Right atrium auricular region (tissue), 2 donors: ENCODE measurements around the gene APPL1. TPM values are rescaled to one million over a fixed set of nuclear protein-coding genes. Genes with fewer than 3 reads are reported as not detected.

Experiments
- DNase-seq: peaks from one replicate; pipeline ENCODE4 v3.0.0-alpha.2; 2019; ENCODE audit warnings: low spot score
- H3K27ac ChIP-seq, 2 donors: fragments of 200-600 bp; sonication (generic); 1 replicate in 1 of 2; 2 replicates in 1 of 2; pipeline ENCODE4 v1.5.1; 2016 to 2019
- H3K27me3 ChIP-seq, 2 donors: fragments of 200-600 bp; sonication (generic); one replicate each; pipeline versions ENCODE4 v1.5.1 to v1.6.0; 2017 to 2019
- H3K36me3 ChIP-seq: fragments of 200-600 bp; sonication (generic); one replicate; pipeline ENCODE4 v1.5.1; 2016
- H3K4me1 ChIP-seq, 2 donors: fragments of 200-600 bp; sonication (generic); one replicate each; pipeline versions ENCODE4 v1.5.1 to v1.6.0; 2017 to 2019
- H3K4me3 ChIP-seq, 2 donors: fragments of 200-600 bp; sonication (generic); 1 replicate in 1 of 2; 2 replicates in 1 of 2; pipeline ENCODE4 v1.5.1; 2017 to 2019; ENCODE audit warnings: mild to moderate bottlenecking in 1 of 2, moderate library complexity in 1 of 2
- H3K9me3 ChIP-seq, 2 donors: fragments of 200-600 bp; sonication (generic); one replicate each; pipeline ENCODE4 v1.5.1; 2019
- CTCF ChIP-seq, 2 donors: fragments of 200-600 bp; sonication (generic); IDR thresholded peaks; one replicate each; pipeline ENCODE4 v1.5.1; 2019; ENCODE audit warnings: antibody characterized with exemption in 2 of 2
- total RNA-seq, 2 donors: library from RNA; depleted of rRNA; stranded (reverse); fragments of >200 nt; gene quantifications; one replicate each; pipeline ENCODE4 v1.1.0, GENCODE V29; 2016

The APPL1 gene
- total RNA-seq, 2 donors from 2014 or later, result 31.6 to 38.1 TPM

- Histone ChIP-seq H3K4me1 (no peaks in the 10 kb centered on the region), H3K9me3 (no peaks in the 10 kb centered on the region), H3K4me3 (no peak overlapping the region), H3K27me3 (no peaks in the 10 kb centered on the region), H3K36me3 (peaks cover 21% of the 10 kb centered on the region), H3K27ac (no peak overlapping the region)
- TF ChIP-seq CTCF (IDR thresholded peaks at IDR 0.05), result no peak
- DNase-seq, result no peak
These were observed 47.3 kb downstream of the APPL1 start for GRCh38 chr3:57274845-57275244.

- no peaks in the 10 kb centered on the region for H3K27me3 ChIP-seq
- no peak for TF ChIP-seq CTCF (IDR thresholded peaks at IDR 0.05)
- no peaks in the 10 kb centered on the region for H3K9me3 ChIP-seq
- no peak overlapping the region for H3K27ac ChIP-seq
- no peak for DNase-seq
- no peak overlapping the region for H3K4me3 ChIP-seq
- H3K36me3 ChIP-seq, result peaks cover 15% of the 10 kb centered on the region
- H3K4me1 ChIP-seq, result no peaks in the 10 kb centered on the region
These were observed 47.9 kb downstream of the APPL1 start for GRCh38 chr3:57275393-57275792.

- Histone ChIP-seq H3K4me1 (no peaks in the 10 kb centered on the region), H3K36me3 (no peaks in the 10 kb centered on the region), H3K27ac (no peak overlapping the region), H3K27me3 (no peaks in the 10 kb centered on the region), H3K9me3 (no peaks in the 10 kb centered on the region), H3K4me3 (no peak overlapping the region)
- DNase-seq, result no peak
- no peak for TF ChIP-seq CTCF (IDR thresholded peaks at IDR 0.05)
These were observed 50.7 kb downstream of the APPL1 start for GRCh38 chr3:57278237-57278636.

- H3K4me3 ChIP-seq, result no peak overlapping the region
- no peaks in the 10 kb centered on the region for H3K36me3 ChIP-seq
- H3K9me3 ChIP-seq, result no peaks in the 10 kb centered on the region
- no peak for TF ChIP-seq CTCF (IDR thresholded peaks at IDR 0.05)
- H3K27ac ChIP-seq, result no peak overlapping the region
- no peak for DNase-seq
- no peaks in the 10 kb centered on the region for H3K4me1 ChIP-seq
- H3K27me3 ChIP-seq, result no peaks in the 10 kb centered on the region
These were observed 52.2 kb downstream of the APPL1 start for GRCh38 chr3:57279685-57280084.

- Histone ChIP-seq H3K9me3 (no peaks in the 10 kb centered on the region), H3K4me1 (no peaks in the 10 kb centered on the region), H3K27ac (no peak overlapping the region), H3K4me3 (no peak overlapping the region), H3K36me3 (no peaks in the 10 kb centered on the region), H3K27me3 (no peaks in the 10 kb centered on the region)
- TF ChIP-seq CTCF (IDR thresholded peaks at IDR 0.05), result no peak
- no peak for DNase-seq
These were observed 54.2 kb downstream of the APPL1 start for GRCh38 chr3:57281715-57282114.

- H3K9me3 ChIP-seq, result no peaks in the 10 kb centered on the region
- no peak for TF ChIP-seq CTCF (IDR thresholded peaks at IDR 0.05)
These were observed 55.8 kb downstream of the APPL1 start for GRCh38 chr3:57283334-57283733.

More at GRCh38 chr3:57283334-57283733, 55.8 kb downstream of the APPL1 start:
- Histone ChIP-seq H3K4me3 (no peak overlapping the region), H3K27ac (no peak overlapping the region), H3K4me1 (no peaks in the 10 kb centered on the region), H3K27me3 (no peaks in the 10 kb centered on the region), H3K36me3 (no peaks in the 10 kb centered on the region)
- DNase-seq, result no peak
